GM21390 (cell line): ENCODE results near the gene FERMT3.

ENCODE experiments used
- ATAC-seq: cut with Tn5 transposase; IDR thresholded peaks from one replicate; pipeline ENCODE4 v1.9.1; 2021; ENCODE audit not compliant: unreplicated experiment

The FERMT3 gene

GRCh38 chr11:64262271-64263002 lies 55.9 kb downstream of the FERMT3 start:
- no peak for ATAC-seq

- no peak for ATAC-seq
Observed at GRCh38 chr11:64263021-64263946, 56.8 kb downstream of the FERMT3 start.

GRCh38 chr11:64263947-64264317 lies 57.4 kb downstream of the FERMT3 start:
- no peak for ATAC-seq

- ATAC-seq, result no peak
Observed at GRCh38 chr11:64264371-64264852, 57.9 kb downstream of the FERMT3 start.

- ATAC-seq, result no peak
Observed at GRCh38 chr11:64265176-64266160, 58.9 kb downstream of the FERMT3 start.

- no peak for ATAC-seq
Observed at GRCh38 chr11:64266339-64266738, 59.8 kb downstream of the FERMT3 start.

GRCh38 chr11:64267207-64267945 lies 60.9 kb downstream of the FERMT3 start:
- ATAC-seq, result no peak

- ATAC-seq, result no peak
Observed at GRCh38 chr11:64268025-64268892, 61.7 kb downstream of the FERMT3 start.

GRCh38 chr11:64268893-64269539 lies 62.5 kb downstream of the FERMT3 start:
- ATAC-seq, result peak; percentile 11

GRCh38 chr11:64269540-64270220 lies 63.2 kb downstream of the FERMT3 start:
- ATAC-seq, result peak; percentile 63
